Measurements from ENCODE around the gene FAM81A.

DNA sequence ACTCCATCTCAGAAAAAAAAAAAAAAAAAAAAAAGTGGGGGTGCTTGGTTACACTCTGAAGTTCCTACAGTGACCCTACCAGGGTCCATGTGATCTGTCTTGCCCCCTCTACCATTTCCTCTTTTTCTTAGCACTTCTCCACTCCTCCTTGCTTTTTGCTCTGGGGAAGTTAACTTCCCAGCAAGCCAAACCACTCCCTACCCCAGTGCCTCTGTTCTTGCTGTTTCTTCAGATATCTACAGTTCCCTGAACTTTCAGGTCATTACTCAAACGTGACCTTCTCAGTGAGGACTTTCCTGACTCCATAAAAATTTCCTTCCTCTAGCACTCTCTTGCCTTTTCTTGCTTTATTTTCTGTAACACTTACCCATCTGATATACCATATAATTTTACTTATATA, 112.5 kb downstream of the FAM81A start:
- TF ChIP-seq RAD21 (conservative IDR thresholded peaks at IDR 0.05 in 1 of 2, IDR thresholded peaks at IDR 0.05 in 1 of 2) (no peak), ZNF302 (CRISPR knock-in tag; IDR thresholded peaks at IDR 0.05) (no peak), GATA3 (IDR thresholded peaks at IDR 0.05; ENCODE audit: borderline replicate concordance) (no peak)
- TF ChIP-seq, protein P1, sequence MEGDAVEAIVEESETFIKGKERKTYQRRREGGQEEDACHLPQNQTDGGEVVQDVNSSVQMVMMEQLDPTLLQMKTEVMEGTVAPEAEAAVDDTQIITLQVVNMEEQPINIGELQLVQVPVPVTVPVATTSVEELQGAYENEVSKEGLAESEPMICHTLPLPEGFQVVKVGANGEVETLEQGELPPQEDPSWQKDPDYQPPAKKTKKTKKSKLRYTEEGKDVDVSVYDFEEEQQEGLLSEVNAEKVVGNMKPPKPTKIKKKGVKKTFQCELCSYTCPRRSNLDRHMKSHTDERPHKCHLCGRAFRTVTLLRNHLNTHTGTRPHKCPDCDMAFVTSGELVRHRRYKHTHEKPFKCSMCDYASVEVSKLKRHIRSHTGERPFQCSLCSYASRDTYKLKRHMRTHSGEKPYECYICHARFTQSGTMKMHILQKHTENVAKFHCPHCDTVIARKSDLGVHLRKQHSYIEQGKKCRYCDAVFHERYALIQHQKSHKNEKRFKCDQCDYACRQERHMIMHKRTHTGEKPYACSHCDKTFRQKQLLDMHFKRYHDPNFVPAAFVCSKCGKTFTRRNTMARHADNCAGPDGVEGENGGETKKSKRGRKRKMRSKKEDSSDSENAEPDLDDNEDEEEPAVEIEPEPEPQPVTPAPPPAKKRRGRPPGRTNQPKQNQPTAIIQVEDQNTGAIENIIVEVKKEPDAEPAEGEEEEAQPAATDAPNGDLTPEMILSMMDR (IDR thresholded peaks at IDR 0.05): no peak
